HG03025 (cell line): ENCODE measurements around the gene CRHR2.

Experiments used
- ATAC-seq: cut with Tn5 transposase; IDR thresholded peaks from one replicate; pipeline ENCODE4 v1.9.1; 2021; ENCODE audit warnings: mild to moderate bottlenecking, moderate library complexity; ENCODE audit not compliant: unreplicated experiment, low FRiP score

CRHR2 gene

DNA sequence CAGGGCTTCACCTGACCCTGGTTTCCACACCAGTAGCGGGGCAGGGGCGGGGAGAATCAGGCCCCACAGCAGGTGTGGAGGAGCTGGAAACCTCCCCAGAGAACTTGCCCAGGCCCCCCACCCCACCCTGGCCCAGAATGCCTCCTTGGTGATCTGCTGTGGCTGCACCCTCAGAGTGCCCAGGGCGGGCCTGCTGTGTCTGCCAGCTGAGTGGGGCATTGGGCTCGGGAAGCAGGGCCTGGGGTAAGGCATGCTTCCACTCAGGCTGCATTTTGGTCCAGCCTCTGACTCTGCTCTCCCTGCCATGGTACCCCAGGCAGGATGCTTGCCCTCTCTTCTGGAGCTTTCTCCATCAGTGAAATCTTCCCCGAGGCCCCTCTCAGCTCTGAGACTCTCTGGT is 1.1 kb upstream of the CRHR2 start:
- ATAC-seq, result no peak

GRCh38 chr7:30681815-30682211 is 443 bp downstream of the CRHR2 start:
- no peak for ATAC-seq

GRCh38 chr7:30681331-30681797 is 892 bp downstream of the CRHR2 start:
- no peak for ATAC-seq

- ATAC-seq, result no peak
Measured at GRCh38 chr7:30679664-30680063, 2.6 kb downstream of the CRHR2 start.

DNA sequence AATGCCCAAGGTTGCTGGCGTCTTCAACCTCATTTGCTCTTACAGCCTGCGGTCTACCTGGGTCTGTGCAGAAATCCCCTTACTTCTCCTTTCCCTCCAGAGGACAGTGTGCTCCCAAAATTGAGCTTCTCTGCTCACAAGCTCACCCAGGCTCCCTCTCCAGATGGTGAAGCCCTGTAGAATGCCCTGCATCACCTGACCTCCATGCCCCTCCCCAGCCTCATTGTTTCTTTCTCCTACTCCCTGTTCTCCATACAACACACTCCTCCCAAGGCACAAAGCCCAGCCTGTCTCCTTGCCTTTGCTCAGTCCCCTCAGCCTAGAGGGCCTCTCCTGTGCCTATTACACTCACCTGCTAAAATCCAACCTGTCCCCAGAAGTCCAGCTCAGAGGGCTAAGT is 3.5 kb downstream of the CRHR2 start:
- ATAC-seq, result no peak

DNA sequence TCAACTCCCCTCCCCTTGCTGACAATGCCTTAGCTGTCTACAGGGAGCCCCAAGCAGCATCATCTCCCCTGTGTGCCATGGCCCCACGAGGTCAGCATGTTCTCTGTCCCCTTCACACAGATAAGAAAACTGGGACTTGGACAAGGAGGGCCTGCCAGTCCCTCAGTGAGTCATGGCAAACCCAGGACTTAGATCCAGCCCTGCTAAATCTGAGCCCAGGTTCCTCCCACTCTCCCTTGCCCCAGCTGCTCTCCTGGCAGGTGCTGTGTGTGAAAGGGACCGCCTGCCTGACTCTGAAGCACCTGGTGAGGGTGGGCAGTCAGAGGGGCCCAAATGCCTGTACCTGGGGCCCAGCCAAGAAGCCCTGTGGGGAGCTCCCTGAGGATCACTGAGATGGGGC is 7.4 kb downstream of the CRHR2 start:
- ATAC-seq, result no peak

- ATAC-seq, result no peak
Measured at GRCh38 chr7:30674420-30674819, 7.8 kb downstream of the CRHR2 start.

DNA sequence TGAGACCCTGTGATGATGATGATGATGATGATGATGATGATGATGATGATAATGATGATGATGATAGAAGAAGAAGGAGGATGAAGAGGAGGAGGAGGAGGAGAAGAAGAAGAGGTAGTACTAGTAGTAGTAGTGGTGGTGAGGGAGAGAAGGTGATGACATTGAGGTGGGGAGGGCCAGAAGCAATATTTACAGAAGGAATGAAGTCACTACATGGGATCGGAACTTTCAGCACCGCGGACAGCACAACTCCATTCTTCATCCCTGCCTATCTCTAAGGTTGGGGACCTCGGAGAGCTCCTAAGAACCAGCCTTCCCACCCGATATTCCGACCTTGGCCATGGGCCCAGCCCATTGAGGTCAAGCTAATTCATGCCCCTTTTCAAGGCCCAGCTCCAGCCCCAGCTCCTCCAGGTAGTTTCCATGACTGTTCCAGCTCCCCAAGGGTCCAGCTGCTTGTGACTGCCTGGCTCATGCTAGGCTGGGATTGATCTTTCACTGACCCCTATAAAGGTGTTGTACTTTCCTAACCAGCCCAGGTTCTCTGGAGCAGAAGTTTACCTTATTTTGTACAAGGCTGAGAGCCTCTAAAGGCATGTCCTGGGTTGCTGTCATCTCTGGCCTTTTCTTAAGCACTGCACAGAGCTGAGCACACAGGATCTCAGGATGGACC is 10.3 kb downstream of the CRHR2 start:
- no peak for ATAC-seq

- ATAC-seq, result no peak
Measured at GRCh38 chr7:30668102-30668501, 14.2 kb downstream of the CRHR2 start.

DNA sequence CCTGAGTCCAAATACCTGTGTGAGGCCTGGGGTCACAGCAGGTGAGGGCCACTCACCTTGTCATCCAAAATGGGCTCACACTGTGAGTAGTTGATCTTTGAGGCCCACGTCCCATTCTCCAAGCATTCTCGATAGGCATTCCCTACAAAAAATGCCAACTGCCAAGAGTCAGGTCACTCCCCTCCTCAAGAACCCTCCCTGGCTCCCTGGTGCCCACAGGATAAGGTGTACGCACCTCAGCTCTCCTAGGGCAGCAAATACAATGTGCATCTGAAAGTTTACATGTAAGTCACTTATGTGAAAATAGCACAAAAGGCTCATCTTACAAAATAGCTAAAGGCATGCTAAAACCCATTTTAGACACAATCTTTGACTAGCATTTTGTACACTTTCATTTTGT is 15.1 kb downstream of the CRHR2 start:
- ATAC-seq, result no peak

DNA sequence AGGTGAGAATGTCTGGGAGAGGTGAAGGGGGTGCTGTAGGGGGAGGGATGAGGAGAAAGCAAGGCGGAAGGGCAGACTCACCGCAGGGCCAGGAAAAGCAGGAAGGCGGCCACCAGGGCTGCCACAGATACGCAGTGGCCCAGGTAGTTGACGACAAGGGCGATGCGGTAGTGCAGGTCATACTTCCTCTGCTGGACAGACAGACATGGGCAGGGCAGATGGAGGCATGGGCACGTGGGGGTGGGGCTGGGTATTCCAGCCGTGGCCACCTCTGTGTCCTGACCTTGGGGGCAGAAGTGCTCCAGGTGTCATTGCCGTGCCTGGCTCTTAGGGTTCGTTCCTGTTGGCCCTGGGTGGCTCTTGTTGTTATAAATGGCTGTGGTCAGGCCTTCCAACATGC is 16.8 kb downstream of the CRHR2 start:
- no peak for ATAC-seq

DNA sequence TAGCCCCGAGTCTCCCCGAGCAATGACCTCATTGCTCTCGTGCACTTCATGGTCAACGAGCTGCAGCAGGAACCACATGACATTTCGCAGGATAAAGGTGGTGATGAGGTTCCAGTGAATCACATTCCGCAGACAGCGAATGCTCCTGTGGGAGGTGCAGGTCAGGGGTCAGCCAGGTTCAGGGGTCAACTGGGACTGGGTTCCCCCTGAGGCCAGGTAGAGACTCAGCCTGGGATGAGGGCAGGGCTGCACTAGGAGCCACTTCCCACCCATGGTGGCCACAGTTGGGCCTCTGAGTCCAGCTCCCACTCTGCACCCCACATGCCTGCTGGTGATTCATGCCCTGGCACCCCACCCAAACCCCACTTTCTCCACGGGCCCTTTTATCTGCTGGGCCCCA is 17.2 kb downstream of the CRHR2 start:
- ATAC-seq, result no peak

- ATAC-seq, result no peak
Measured at GRCh38 chr7:30664184-30664885, 17.9 kb downstream of the CRHR2 start.

- no peak for ATAC-seq
Measured at GRCh38 chr7:30663414-30663813, 18.8 kb downstream of the CRHR2 start.

DNA sequence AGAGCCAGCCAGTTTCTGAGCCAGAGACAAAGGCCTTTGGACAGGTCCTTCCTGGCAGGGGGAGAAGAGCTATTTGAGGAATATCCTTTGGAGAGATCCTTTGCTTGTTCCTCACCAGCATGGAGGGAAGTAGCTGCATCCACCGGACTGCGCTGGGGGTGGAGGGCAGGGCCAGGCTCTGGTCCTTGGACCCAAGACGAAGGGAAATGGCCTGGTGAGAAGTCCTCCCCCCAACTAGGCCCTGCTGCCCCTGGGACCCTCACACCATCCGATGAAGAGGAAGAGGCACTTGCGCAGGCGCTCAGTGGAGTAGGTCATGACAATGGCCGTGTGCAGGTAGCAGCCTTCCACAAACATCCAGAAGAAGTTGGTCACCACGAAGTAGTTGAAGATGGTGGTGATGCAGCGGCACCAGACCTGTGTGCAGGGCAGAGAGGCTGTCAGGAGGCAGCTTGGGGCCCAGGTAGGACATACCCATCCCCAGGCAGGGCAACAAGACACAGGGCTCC is 19.8 kb downstream of the CRHR2 start:
- ATAC-seq, result no peak

- no peak for ATAC-seq
Measured at GRCh38 chr7:30661926-30662325, 20.3 kb downstream of the CRHR2 start.

DNA sequence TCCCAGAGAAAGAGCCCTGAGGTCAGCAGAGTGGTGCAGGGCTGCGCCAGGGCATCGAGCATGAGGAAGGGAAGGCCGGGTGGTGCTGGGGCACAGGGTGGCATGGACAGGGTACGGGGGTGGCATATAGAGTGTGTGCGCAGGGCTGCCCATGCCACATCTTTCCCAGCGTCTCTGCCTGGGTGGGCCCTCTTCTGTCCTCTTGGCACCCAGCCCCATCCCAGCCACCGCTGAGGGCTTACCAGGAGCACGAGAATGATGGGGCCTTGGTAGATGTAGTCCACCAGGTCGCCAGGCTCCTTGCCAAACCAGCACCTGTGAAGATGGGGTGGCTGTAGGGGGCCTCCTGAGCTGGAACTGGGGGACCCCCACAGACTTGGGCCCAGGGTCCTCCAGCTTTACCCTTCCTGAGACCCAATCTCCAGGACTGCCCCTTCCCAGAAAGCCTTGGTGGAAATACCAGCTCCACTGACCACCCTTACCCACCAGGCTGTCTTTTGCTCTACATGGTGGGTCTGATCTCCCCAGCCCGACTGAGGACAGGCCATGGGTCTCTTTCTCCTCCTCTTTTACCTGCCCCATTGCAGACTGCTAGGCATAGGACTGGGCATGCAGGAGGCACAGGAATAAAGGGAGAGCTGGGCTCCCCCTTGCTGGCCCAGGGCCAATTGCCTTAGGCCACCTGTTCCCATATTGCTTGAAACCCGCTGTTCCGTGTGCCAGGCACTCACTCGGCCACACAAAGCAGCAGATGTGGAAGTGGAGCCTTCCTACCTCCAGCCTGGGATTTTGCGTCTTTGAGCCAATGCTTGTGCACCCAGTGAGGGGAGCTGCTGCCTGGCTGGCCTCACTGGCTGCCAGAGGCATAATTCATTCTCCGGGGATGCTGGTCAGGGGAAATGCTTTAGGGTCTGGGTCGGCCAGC is 21.7 kb downstream of the CRHR2 start:
- no peak for ATAC-seq

DNA sequence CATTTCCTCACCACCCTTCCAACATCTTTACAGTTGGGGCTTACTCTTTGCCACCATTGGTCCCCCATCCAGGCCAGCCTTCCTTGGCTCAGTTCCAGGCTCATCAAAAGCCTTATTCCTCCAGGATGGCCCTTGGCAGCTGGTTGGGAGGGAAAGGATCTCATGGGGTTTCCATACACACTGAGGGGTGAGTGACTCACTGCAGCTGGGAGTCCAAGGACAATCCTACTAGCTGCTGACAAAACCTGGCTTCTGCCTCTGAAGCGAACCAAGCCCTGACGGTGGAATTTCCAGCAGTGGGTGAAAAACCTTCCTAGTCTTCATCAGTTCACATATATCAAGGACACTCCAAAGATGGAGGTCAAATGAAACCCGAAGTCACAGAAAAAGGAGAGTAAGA is 22.9 kb downstream of the CRHR2 start:
- no peak for ATAC-seq

- ATAC-seq, result no peak
Measured at GRCh38 chr7:30658479-30659074, 23.7 kb downstream of the CRHR2 start.

DNA sequence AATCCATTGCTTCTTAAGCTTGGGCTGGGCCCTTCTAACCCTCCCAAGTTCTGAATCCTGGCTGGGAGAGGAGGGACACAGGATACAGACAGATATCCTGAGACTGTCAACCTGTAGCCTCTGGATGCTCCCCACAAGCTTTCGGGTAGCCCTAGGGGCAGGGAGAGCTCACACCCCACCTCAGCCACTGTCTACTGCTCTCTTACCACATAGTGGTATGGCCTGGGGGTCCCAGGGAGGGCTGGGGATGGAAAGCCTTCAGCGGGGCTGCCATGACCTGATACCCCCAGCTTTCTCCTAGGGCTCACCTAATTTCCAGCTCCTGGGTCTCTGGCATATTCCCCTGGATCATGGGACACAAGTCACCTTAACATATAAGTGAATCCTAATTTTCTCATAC is 25.1 kb downstream of the CRHR2 start:
- no peak for ATAC-seq
